Body of pancreas (tissue), 4 donors: ENCODE data around the gene ST14. TPM values are rescaled to one million over a fixed set of nuclear protein-coding genes. Genes with fewer than 3 reads are reported as not detected.

ENCODE experiments used
- ATAC-seq: fragments of 150-250 bp; one replicate; pipeline ENCODE4 v1.9.1; 2016
- DNase-seq, 4 donors: peaks; one replicate each; pipeline ENCODE4 v3.0.0-alpha.2; 2019
- H3K27ac ChIP-seq, 4 donors: fragments of 200-600 bp; sonication (generic); 1 replicate in 3 of 4; 2 replicates in 1 of 4; pipeline versions ENCODE4 v1.5.1 to v1.6.1; 2016 to 2019; ENCODE audit warnings: mild to moderate bottlenecking in 1 of 4, mixed read lengths in 1 of 4, moderate library complexity in 1 of 4
- H3K27me3 ChIP-seq, 2 donors: fragments of 200-600 bp; sonication (generic); one replicate each; pipeline ENCODE4 v1.6.0; 2016; ENCODE audit warnings: mild to moderate bottlenecking in 1 of 2
- H3K36me3 ChIP-seq, 2 donors: fragments of 200-600 bp; sonication (generic); replicated peaks in 1 of 2; 2 replicates each; pipeline ENCODE4 v1.5.1; 2016; ENCODE audit warnings: low read depth in 2 of 2; ENCODE audit not compliant: insufficient read depth in 1 of 2
- H3K4me1 ChIP-seq: fragments of 200-600 bp; sonication (generic); one replicate; pipeline ENCODE4 v1.6.0; 2016
- H3K4me3 ChIP-seq, 2 donors: fragments of 200-600 bp; sonication (generic); 1 replicate in 1 of 2; 2 replicates in 1 of 2; pipeline ENCODE4 v1.5.1; 2016 to 2019
- H3K9me3 ChIP-seq, 3 donors: fragments of 200-600 bp; sonication (generic); 1 replicate in 2 of 3; 2 replicates in 1 of 3; pipeline ENCODE4 v1.5.1; 2016
- POLR2A ChIP-seq, 3 donors: fragments of 450-650 bp; IDR thresholded peaks; one replicate each; pipeline ENCODE4 v1.6.1; 2016; ENCODE audit warnings: antibody characterized with exemption in 3 of 3, mild to moderate bottlenecking in 2 of 3
- WGBS, 2 donors: methylation state at CpG; one replicate each; pipeline ENCODE4 v1.1.5; 2017; 5-methylcytosine and 5-hydroxymethylcytosine counted together
- intact Hi-C: fragments of 100-400 bp; cut with DNase I; formaldehyde crosslinking; loops from one replicate; pipeline ENCODE4 v1.15.1; 2023
- total RNA-seq, 2 donors: library from RNA; depleted of rRNA; stranded (reverse); fragments of >200 nt; gene quantifications; one replicate each; pipeline ENCODE4 v1.1.0, GENCODE V29; 2016
- TF ChIP-seq, protein P1 (sequence below), 7 experiments: fragments of 450-650 bp in 4 of 7; fragments of 200-600 bp in 3 of 7; sonication (generic) in 3 of 7; IDR thresholded peaks; one replicate each; pipeline ENCODE4 v1.5.1; 2016 to 2019; ENCODE audit warnings: antibody characterized with exemption in 7 of 7

ST14 gene
- total RNA-seq, 2 donors from 2014 or later, result 55.3 to 61.0 TPM

DNA sequence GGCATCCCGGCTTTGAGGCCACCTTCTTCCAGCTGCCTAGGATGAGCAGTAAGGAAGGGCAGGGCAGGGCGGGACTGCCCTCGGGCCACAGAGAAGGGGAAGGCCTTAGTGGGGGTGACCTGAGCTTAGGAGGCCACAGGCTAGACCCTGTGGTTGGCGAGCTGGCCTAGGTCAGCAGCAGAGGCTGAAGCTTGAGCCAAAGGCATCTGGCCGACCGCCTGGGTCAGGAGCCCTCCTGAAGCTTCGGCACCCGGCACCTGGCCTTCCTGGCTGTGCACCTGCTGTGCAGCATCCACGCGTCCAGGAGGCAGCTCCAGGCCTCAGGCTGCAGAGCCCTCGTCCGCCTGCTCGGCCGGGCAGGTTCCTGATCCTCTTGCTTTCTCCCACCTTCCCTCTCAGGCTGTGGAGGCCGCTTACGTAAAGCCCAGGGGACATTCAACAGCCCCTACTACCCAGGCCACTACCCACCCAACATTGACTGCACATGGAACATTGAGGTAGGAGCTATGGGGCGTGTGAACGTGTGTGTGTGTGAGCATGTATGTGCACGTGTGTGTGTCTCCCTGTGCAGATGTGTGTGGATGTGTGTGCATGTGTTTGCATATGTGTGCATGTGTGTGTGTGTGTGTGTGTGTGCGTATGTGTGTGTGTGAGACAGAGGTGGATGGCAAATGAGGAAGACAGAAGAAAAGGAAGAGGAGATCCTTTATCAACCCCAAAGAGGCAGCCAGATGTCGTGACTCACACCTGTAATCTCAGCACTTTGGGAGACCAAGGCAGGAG, 34.9 kb downstream of the ST14 start:
- DNase-seq, result no peak
- Histone ChIP-seq H3K27me3 (no peaks in the 10 kb centered on the region), H3K36me3 (peaks cover 1 to 41% of the 10 kb centered on the region in 2 donors), H3K4me3 (no peak overlapping the region), H3K27ac (no peak overlapping the region), H3K9me3 (no peaks in the 10 kb centered on the region), H3K4me1 (peaks cover 18% of the 10 kb centered on the region)
- no peak for ATAC-seq
- TF ChIP-seq, protein P1, sequence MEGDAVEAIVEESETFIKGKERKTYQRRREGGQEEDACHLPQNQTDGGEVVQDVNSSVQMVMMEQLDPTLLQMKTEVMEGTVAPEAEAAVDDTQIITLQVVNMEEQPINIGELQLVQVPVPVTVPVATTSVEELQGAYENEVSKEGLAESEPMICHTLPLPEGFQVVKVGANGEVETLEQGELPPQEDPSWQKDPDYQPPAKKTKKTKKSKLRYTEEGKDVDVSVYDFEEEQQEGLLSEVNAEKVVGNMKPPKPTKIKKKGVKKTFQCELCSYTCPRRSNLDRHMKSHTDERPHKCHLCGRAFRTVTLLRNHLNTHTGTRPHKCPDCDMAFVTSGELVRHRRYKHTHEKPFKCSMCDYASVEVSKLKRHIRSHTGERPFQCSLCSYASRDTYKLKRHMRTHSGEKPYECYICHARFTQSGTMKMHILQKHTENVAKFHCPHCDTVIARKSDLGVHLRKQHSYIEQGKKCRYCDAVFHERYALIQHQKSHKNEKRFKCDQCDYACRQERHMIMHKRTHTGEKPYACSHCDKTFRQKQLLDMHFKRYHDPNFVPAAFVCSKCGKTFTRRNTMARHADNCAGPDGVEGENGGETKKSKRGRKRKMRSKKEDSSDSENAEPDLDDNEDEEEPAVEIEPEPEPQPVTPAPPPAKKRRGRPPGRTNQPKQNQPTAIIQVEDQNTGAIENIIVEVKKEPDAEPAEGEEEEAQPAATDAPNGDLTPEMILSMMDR (IDR thresholded peaks at IDR 0.05), result no peak
- no peak for TF ChIP-seq POLR2A (IDR thresholded peaks at IDR 0.05)
- intact Hi-C loops, result no loop called here
- WGBS, 2 donors, result 91 to 95% methylated on average over 9 to 21 of the region's 21 CpGs

DNA sequence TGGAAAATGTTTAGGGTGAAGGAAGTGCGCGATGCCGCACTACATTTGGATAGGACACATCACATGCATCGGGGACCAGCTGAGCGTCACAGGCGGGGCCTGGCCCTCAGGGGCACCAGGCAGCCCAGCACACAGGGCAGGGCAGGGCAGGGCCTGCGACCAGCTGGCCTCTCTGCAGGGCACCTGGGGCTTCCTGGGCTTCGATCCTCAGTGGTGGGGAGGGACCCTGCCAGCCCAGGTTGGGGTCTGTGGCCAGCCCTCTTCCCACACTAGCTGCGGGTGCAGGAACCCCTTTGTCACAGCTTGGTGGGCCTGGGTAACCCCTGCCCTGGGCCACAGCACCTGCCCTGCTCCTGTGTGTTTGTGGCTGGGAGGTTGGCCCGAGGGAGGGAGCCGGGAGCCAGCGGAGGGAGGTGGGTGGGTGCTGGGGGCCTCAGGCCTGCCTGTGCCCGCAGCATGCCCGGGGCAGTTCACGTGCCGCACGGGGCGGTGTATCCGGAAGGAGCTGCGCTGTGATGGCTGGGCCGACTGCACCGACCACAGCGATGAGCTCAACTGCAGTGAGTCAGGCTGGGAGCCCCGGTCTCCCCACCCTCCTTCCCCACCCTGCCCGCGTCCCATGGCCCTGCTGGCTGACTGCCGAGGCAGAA, 37.9 kb downstream of the ST14 start:
- intact Hi-C loops, result no loop called here
- DNase-seq (no peak), ATAC-seq (no peak)
- H3K27ac ChIP-seq, result no peak overlapping the region
- peaks cover 9% of the 10 kb centered on the region for H3K4me1 ChIP-seq
- H3K36me3 ChIP-seq, result peaks cover 9 to 63% of the 10 kb centered on the region in 2 donors
- no peak for TF ChIP-seq POLR2A (IDR thresholded peaks at IDR 0.05)
- TF ChIP-seq, protein P1 (IDR thresholded peaks at IDR 0.05), result no peak
- H3K27me3 ChIP-seq, result no peaks in the 10 kb centered on the region
- WGBS, 2 donors, result 93 to 96% methylated on average over 10 to 27 of the region's 27 CpGs
- no peaks in the 10 kb centered on the region for H3K9me3 ChIP-seq
- H3K4me3 ChIP-seq, result no peak overlapping the region

- H3K4me1 ChIP-seq, result peaks cover 1% of the 10 kb centered on the region
- ATAC-seq, result no peak
- DNase-seq, result no peak
Observed at GRCh38 chr11:130198292-130198691, 38.7 kb downstream of the ST14 start.

GRCh38 chr11:130198964-130199363, 39.4 kb downstream of the ST14 start:
- 93 to 96% methylated on average over 8 to 15 of the region's 15 CpGs for WGBS, 2 donors
- H3K36me3 ChIP-seq, result peaks cover 9 to 66% of the 10 kb centered on the region in 2 donors

More at GRCh38 chr11:130198292-130198691, 38.7 kb downstream of the ST14 start:
- no peak overlapping the region for H3K27ac ChIP-seq
- no peaks in the 10 kb centered on the region for H3K9me3 ChIP-seq
- intact Hi-C loops, result no loop called here
- H3K4me3 ChIP-seq, result no peak overlapping the region
- no peaks in the 10 kb centered on the region for H3K27me3 ChIP-seq
- WGBS, 2 donors, result 89 to 92% methylated on average over 18 to 22 of the region's 22 CpGs
- TF ChIP-seq POLR2A (IDR thresholded peaks at IDR 0.05), result no peak
- TF ChIP-seq, protein P1 (IDR thresholded peaks at IDR 0.05), result no peak
- peaks cover 9 to 65% of the 10 kb centered on the region in 2 donors for H3K36me3 ChIP-seq

More at GRCh38 chr11:130198964-130199363, 39.4 kb downstream of the ST14 start:
- Histone ChIP-seq H3K4me3 (no peak overlapping the region), H3K4me1 (no peaks in the 10 kb centered on the region), H3K27me3 (no peaks in the 10 kb centered on the region), H3K27ac (no peak overlapping the region), H3K9me3 (no peaks in the 10 kb centered on the region)
- TF ChIP-seq POLR2A (IDR thresholded peaks at IDR 0.05), result no peak
- TF ChIP-seq, protein P1 (IDR thresholded peaks at IDR 0.05), result no peak
- intact Hi-C loops, result no loop called here
- ATAC-seq (no peak), DNase-seq (no peak)
